ENCODE measurements around the gene DEPDC5.

- TF ChIP-seq CTCF (IDR thresholded peaks at IDR 0.05; ENCODE audit: insufficient read depth, low read depth, low read length) = no peak
- no peak for TF ChIP-seq EZH2 (IDR thresholded peaks at IDR 0.05; ENCODE audit: insufficient read depth, low read length)
Observed at GRCh38 chr22:31833930-31834329, 80.1 kb downstream of the DEPDC5 start.
